Adrenal gland (tissue), 12 donors: ENCODE measurements around the gene USPL1. TPM values are rescaled to one million over a fixed set of nuclear protein-coding genes. Genes with fewer than 3 reads are reported as not detected.
A peak's percentile ranks its signal among the peaks of the same experiment; 100 is the strongest.

ENCODE experiments used
- DNase-seq, 7 donors: peaks; one replicate each; pipeline ENCODE4 v3.0.0-alpha.2; 2019 to 2020
- H3K27ac ChIP-seq, 5 donors: fragments of 200-600 bp; sonication (generic) in 4 of 5; 1 replicate in 3 of 5; 2 replicates in 2 of 5; pipeline versions ENCODE4 v1.5.1 to v1.8.0; 2016 to 2020; ENCODE audit warnings: mild to moderate bottlenecking in 1 of 5
- H3K27me3 ChIP-seq: fragments of 200-600 bp; 2 replicates; pipeline ENCODE4 v1.8.0; 2021
- H3K36me3 ChIP-seq, 2 donors: fragments of 200-600 bp; replicated peaks in 1 of 2; 1 replicate in 1 of 2; 2 replicates in 1 of 2; pipeline versions ENCODE4 v1.5.1 to v1.8.0; 2018 to 2022
- H3K4me1 ChIP-seq, 2 donors: fragments of 200-600 bp; replicated peaks in 1 of 2; 1 replicate in 1 of 2; 2 replicates in 1 of 2; pipeline versions ENCODE4 v1.5.1 to v1.8.0; 2018 to 2021
- H3K4me3 ChIP-seq, 4 donors: fragments of 200-600 bp; sonication (generic) in 3 of 4; one replicate each; pipeline ENCODE4 v1.5.1; 2016 to 2018
- H3K9me3 ChIP-seq, 3 donors: fragments of 200-600 bp; sonication (generic) in 1 of 3; replicated peaks in 1 of 3; 1 replicate in 2 of 3; 2 replicates in 1 of 3; pipeline versions ENCODE4 v1.5.1 to v1.8.0; 2016 to 2021
- CTCF ChIP-seq, 6 experiments: fragments of 450-650 bp in 4 of 6; fragments of 200-600 bp in 2 of 6; sonication (generic) in 1 of 6; IDR thresholded peaks; 1 replicate in 5 of 6; 2 replicates in 1 of 6; pipeline versions ENCODE4 v1.5.1 to v1.8.0; 2016 to 2021; ENCODE audit warnings: antibody characterized with exemption in 6 of 6, mild to moderate bottlenecking in 2 of 6, moderate library complexity in 1 of 6
- POLR2A ChIP-seq, 2 donors: fragments of 450-650 bp; IDR thresholded peaks; one replicate each; pipeline ENCODE4 v1.6.1; 2017; ENCODE audit warnings: antibody characterized with exemption in 2 of 2, mild to moderate bottlenecking in 2 of 2, moderate library complexity in 1 of 2
- WGBS, 4 donors: extraction: QIAGEN DNeasy Blood & Tissue Kit in 2 of 4; methylation state at CpG; one replicate each; pipeline versions ENCODE4 v1.1.5 to v1.1.7; 2013 to 2017; 5-methylcytosine and 5-hydroxymethylcytosine counted together
- intact Hi-C, 2 donors: fragments of 100-400 bp; cut with DNase I; formaldehyde crosslinking; loops; one replicate each; pipeline versions ENCODE4 v1.14.1 to v1.15.0; 2022 to 2023
- polyA plus RNA-seq, 3 donors: library from polyadenylated mRNA; stranded (reverse); fragments of 200-250 nt in 2 of 3; fragments of 350-450 nt in 1 of 3; fragmentation: Illumina TruSeq in 1 of 3; extraction: RNeasy Lipid Tissue Mini Kit (QIAGEN cat#74804) in 1 of 3; gene quantifications; one replicate each; pipeline ENCODE4 v1.2.3, GENCODE V29; 2013 to 2014
- total RNA-seq, 9 donors: library from RNA; depleted of rRNA in 4 of 9; stranded (reverse); fragments of >200 nt in 4 of 9; fragments of 120-200 nt in 1 of 9; fragmentation: NEBNext Ultra II Directional in 1 of 9; extraction: Animal tissue kit (Norgen Biotek cat#: 25700) in 1 of 9; gene quantifications; one replicate each; pipeline versions ENCODE4 v1.1.0 to v1.2.4, GENCODE V29; 2013 to 2023
- donor health status: healthy with polysubstance abuse.
- donor health status: Bipolar disorder and iron deficiency.
- donor health status: DM: yes; HTN: yes; CAD: no.
- donor health status: DM: no; HTN: no; CAD: no.
- donor health status: DM: no; HTN: no; CAD: no.
- donor health status: DM: yes; HTN: yes; CAD: no.

The USPL1 gene
- total and polyA plus RNA-seq, 12 donors, result 6.3 to 23.8 (median 15.5) TPM

- intact Hi-C loops, result no loop called here
- no peak for DNase-seq
- Histone ChIP-seq H3K4me3 (no peak overlapping the region), H3K4me1 (peaks cover 0 to 7% of the 10 kb centered on the region in 2 donors), H3K27ac (no peak overlapping the region), H3K9me3 (no peaks in the 10 kb centered on the region), H3K27me3 (no peaks in the 10 kb centered on the region), H3K36me3 (no peaks in the 10 kb centered on the region)
- TF ChIP-seq POLR2A (IDR thresholded peaks at IDR 0.05) (no peak), CTCF (IDR thresholded peaks at IDR 0.05) (no peak)
- 63 to 81% (median 68%) methylated on average over 3 of the region's 3 CpGs for WGBS, 4 donors
Observed at GRCh38 chr13:30675717-30676116, 58.0 kb downstream of the USPL1 start.

- Histone ChIP-seq H3K4me3 (no peak overlapping the region), H3K4me1 (peaks cover 0 to 7% of the 10 kb centered on the region in 2 donors), H3K27ac (no peak overlapping the region), H3K9me3 (no peaks in the 10 kb centered on the region), H3K36me3 (no peaks in the 10 kb centered on the region), H3K27me3 (no peaks in the 10 kb centered on the region)
- 69 to 76% (median 74%) methylated on average over 3 of the region's 3 CpGs for WGBS, 4 donors
- DNase-seq, result no peak
- intact Hi-C loops, result no loop called here
- TF ChIP-seq CTCF (IDR thresholded peaks at IDR 0.05) (peak in 1 of 6 experiments; percentile 2), POLR2A (IDR thresholded peaks at IDR 0.05) (no peak)
Observed at GRCh38 chr13:30676672-30677071, 59.0 kb downstream of the USPL1 start.

DNA sequence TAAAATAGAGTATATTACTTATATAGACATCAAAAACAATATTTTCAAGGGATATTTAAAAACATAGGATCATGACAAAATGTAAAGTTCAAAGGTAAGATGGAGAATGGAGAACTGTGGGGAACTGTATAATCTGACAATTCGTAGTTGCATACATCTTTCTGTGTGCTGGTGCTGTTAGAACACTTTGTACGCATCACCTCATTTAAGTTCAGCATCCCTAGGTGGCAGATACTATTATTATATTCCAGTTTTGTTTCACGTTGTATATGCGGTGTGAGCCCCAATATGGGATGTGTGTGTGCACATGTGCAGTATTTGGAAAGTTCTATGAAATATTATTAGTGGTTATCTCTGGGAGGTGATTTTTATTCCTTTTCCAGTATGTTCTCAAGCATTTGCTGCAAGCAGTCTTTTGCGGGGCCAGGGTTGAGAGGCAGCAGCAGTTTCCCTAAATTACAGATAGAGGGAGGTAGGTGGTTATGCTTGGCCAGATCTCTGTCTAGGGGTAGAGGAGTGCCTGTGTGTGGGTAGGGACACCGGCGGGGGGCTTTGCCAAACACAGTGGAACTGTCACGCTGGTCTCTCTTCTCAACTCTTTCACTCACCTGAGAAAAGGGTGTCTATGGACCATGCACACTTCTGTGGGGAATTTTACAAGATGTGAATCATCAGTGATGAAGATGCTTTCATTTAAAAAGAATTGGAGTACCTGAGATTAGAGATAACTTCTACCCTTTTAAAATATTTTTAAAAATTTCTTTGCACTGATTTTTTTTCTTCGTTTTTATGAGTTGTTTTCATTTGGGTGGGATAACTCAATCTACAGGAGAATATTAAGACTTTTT is 62.0 kb downstream of the USPL1 start:
- Histone ChIP-seq H3K9me3 (no peaks in the 10 kb centered on the region), H3K4me3 (no peak overlapping the region), H3K36me3 (no peaks in the 10 kb centered on the region), H3K27me3 (no peaks in the 10 kb centered on the region), H3K4me1 (no peaks in the 10 kb centered on the region), H3K27ac (no peak overlapping the region)
- no peak for DNase-seq
- WGBS, 4 donors, result 41 to 50% (median 43%) methylated on average over 9 of the region's 9 CpGs
- TF ChIP-seq CTCF (IDR thresholded peaks at IDR 0.05) (peak; percentile 37 to 58 (median 52)), POLR2A (IDR thresholded peaks at IDR 0.05) (no peak)
- intact Hi-C loops, result loop anchor here (5.0 to 10.0 kb wide), 3 partner anchors 123 to 185 kb away; no protein-coding TSS in a partner anchor

- H3K27ac ChIP-seq, result peak overlapping the region in 1 of 5 donors; percentile 20
- no peaks in the 10 kb centered on the region for H3K9me3 ChIP-seq
- DNase-seq, result no peak
- TF ChIP-seq CTCF (IDR thresholded peaks at IDR 0.05) (no peak), POLR2A (IDR thresholded peaks at IDR 0.05) (no peak)
- no peak overlapping the region for H3K4me3 ChIP-seq
- H3K4me1 ChIP-seq, result no peaks in the 10 kb centered on the region
- H3K27me3 ChIP-seq, result no peaks in the 10 kb centered on the region
- intact Hi-C loops, result loop anchor here (5.0 to 10.0 kb wide), 3 partner anchors 120 to 183 kb away; no protein-coding TSS in a partner anchor
- WGBS, 4 donors, result 18 to 50% (median 41%) methylated on average over 2 of the region's 2 CpGs
- no peaks in the 10 kb centered on the region for H3K36me3 ChIP-seq
Observed at GRCh38 chr13:30681843-30682242, 64.1 kb downstream of the USPL1 start.
